ENCODE data around the gene GABBR1. TPM values are rescaled to one million over a fixed set of nuclear protein-coding genes. Genes with fewer than 3 reads are reported as not detected.
A peak's percentile ranks its signal among the peaks of the same experiment; 100 is the strongest.

The GABBR1 gene
- total RNA-seq, 4 donors from 2014 or later = 30.6 to 47.8 (median 40.6) TPM

DNA sequence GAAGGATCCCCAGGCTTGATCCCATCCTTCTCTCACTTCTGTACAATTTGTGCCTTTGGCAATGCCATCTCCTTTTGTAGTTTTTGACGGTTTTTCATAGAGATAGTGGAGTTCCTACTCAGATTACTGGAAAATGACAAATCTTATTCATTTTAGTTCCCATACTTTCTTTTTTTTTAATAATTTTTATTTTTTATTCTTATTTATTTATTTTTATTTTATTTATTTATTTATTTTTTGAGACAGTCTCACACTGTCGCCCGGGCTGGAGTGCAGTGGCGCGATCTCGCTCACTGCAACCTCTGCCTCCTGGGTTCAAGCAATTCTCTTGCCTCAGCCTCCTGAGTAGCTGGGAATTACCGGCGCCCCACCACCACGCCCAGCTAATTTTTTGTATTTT is 4.3 kb upstream of the GABBR1 start:
- Histone ChIP-seq H3K36me3 (no peaks in the 10 kb centered on the region), H3K4me1 (peaks cover 4 to 15% (median 9%) of the 10 kb centered on the region in 4 donors), H3K4me3 (no peak overlapping the region), H3K27ac (replicated peaks in 1 of 4) (no peak overlapping the region), H3K9me3 (no peaks in the 10 kb centered on the region), H3K27me3 (no peaks in the 10 kb centered on the region)
- TF ChIP-seq EP300 (IDR thresholded peaks at IDR 0.05) (no peak), POLR2AphosphoS5 (IDR thresholded peaks at IDR 0.05) (no peak), CTCF (IDR thresholded peaks at IDR 0.05) (no peak), POLR2A (IDR thresholded peaks at IDR 0.05; ENCODE audit: low read depth) (no peak)
- WGBS = 85% methylated on average over 9 of the region's 9 CpGs
- no peak for DNase-seq (ENCODE audit: extremely low spot score)
- intact Hi-C loops (cut with DNase I) = no loop called here

GRCh38 chr6:29633534-29633905 is 537 bp upstream of the GABBR1 start:
- no peak for DNase-seq (ENCODE audit: extremely low spot score)
- no peak for TF ChIP-seq EP300 (IDR thresholded peaks at IDR 0.05)
- TF ChIP-seq POLR2AphosphoS5 (IDR thresholded peaks at IDR 0.05) = no peak
- TF ChIP-seq POLR2A (IDR thresholded peaks at IDR 0.05; ENCODE audit: low read depth) = no peak
- TF ChIP-seq CTCF (IDR thresholded peaks at IDR 0.05) = no peak
- intact Hi-C loops (cut with DNase I) = no loop called here
- WGBS = 5% methylated on average over 9 of the region's 9 CpGs
- Histone ChIP-seq H3K36me3 (peaks cover 0 to 7% (median 0%) of the 10 kb centered on the region in 4 donors), H3K4me1 (peaks cover 24 to 48% (median 35%) of the 10 kb centered on the region in 4 donors), H3K4me3 (peak overlapping the region; percentile 73 to 96 (median 86)), H3K27ac (replicated peaks in 1 of 4) (peak overlapping the region; percentile 82 to 93 (median 91)), H3K27me3 (no peaks in the 10 kb centered on the region), H3K9me3 (no peaks in the 10 kb centered on the region)

GRCh38 chr6:29631860-29632731 is 887 bp downstream of the GABBR1 start:
- Histone ChIP-seq H3K27me3 (peaks cover 0 to 4% (median 0%) of the 10 kb centered on the region in 4 donors), H3K4me1 (peaks cover 32 to 58% (median 45%) of the 10 kb centered on the region in 4 donors), H3K36me3 (peaks cover 0 to 7% (median 0%) of the 10 kb centered on the region in 4 donors), H3K27ac (replicated peaks in 1 of 4) (peak overlapping the region; percentile 82 to 93 (median 91)), H3K4me3 (peak overlapping the region; percentile 73 to 96 (median 86)), H3K9me3 (no peaks in the 10 kb centered on the region)
- WGBS = 3% methylated on average over 33 of the region's 53 CpGs
- intact Hi-C loops (cut with DNase I) = no loop called here
- TF ChIP-seq POLR2A (IDR thresholded peaks at IDR 0.05; ENCODE audit: low read depth) (no peak), POLR2AphosphoS5 (IDR thresholded peaks at IDR 0.05) (no peak)
- DNase-seq (ENCODE audit: extremely low spot score) = no peak

GRCh38 chr6:29631209-29631810 is 1.7 kb downstream of the GABBR1 start:
- H3K27me3 ChIP-seq = peaks cover 0 to 4% (median 0%) of the 10 kb centered on the region in 4 donors
- intact Hi-C loops (cut with DNase I) = no loop called here
- peak overlapping the region in 2 of 4 donors; percentile 82 to 93 for H3K27ac ChIP-seq (replicated peaks in 1 of 4)
- no peaks in the 10 kb centered on the region for H3K9me3 ChIP-seq
- H3K4me1 ChIP-seq = peaks cover 32 to 59% (median 50%) of the 10 kb centered on the region in 4 donors
- WGBS = 74% methylated on average over 14 of the region's 14 CpGs
- no peak for DNase-seq (ENCODE audit: extremely low spot score)
- peak overlapping the region; percentile 26 to 90 (median 77) for H3K4me3 ChIP-seq
- peaks cover 0 to 7% (median 0%) of the 10 kb centered on the region in 4 donors for H3K36me3 ChIP-seq
- no peak for TF ChIP-seq EP300 (IDR thresholded peaks at IDR 0.05)

DNA sequence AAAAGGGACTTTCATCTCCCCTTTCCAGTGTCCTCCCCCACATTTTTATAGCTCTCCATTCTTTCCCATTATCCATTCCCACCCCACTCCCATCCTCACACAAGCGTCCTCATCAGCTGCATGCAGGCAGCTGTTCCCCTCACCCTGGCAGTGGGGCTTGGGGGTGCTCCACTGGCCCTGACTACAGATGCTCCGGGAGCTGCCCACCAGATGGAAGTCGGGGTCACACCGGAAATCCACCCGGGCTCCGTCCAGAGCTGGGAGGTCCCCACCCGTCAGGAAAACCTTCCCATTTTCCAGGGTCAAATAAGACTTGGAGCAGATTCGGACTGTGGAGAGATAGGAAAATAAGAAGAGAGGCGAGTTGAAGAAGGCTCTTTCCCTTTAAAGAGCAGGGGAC is 2.7 kb downstream of the GABBR1 start:
- no peaks in the 10 kb centered on the region for H3K9me3 ChIP-seq
- DNase-seq (ENCODE audit: extremely low spot score) = no peak
- H3K4me3 ChIP-seq = no peak overlapping the region
- 85% methylated on average over 9 of the region's 9 CpGs for WGBS
- TF ChIP-seq POLR2AphosphoS5 (IDR thresholded peaks at IDR 0.05) (no peak), EP300 (IDR thresholded peaks at IDR 0.05) (no peak), POLR2A (IDR thresholded peaks at IDR 0.05; ENCODE audit: low read depth) (no peak), CTCF (IDR thresholded peaks at IDR 0.05) (no peak)
- peaks cover 32 to 59% (median 51%) of the 10 kb centered on the region in 4 donors for H3K4me1 ChIP-seq
- H3K27me3 ChIP-seq = peaks cover 0 to 4% (median 0%) of the 10 kb centered on the region in 4 donors
- intact Hi-C loops (cut with DNase I) = no loop called here
- peaks cover 0 to 7% (median 0%) of the 10 kb centered on the region in 4 donors for H3K36me3 ChIP-seq
- no peak overlapping the region for H3K27ac ChIP-seq (replicated peaks in 1 of 4)

All from esophagus muscularis mucosa (tissue), 4 donors.